ENCODE data around the gene PRR11.

- TF ChIP-seq GATA2 (IDR thresholded peaks at IDR 0.05; ENCODE audit: low read depth, low read length) (no peak), GATA3 (IDR thresholded peaks at IDR 0.05; ENCODE audit: low read depth, low read length) (no peak)
Measured at GRCh38 chr17:59230764-59231163, 75.2 kb downstream of the PRR11 start.
